Osteoblast (primary cell): ENCODE measurements around the gene ADNP2. TPM values are rescaled to one million over a fixed set of nuclear protein-coding genes. Genes with fewer than 3 reads are reported as not detected.
"Not testable (repeated sequence)": the region's sequence is repeated elsewhere in the genome, so short reads cannot be mapped to it uniquely, and the experiment has no call there.

Experiments used
- DNase-seq: peaks from one replicate; pipeline ENCODE4 v3.0.0; 2011; ENCODE audit warnings: low spot score, mixed read lengths; ENCODE audit not compliant: insufficient read length; ENCODE audit errors: missing footprints
- H2AFZ ChIP-seq: 2 replicates; pipeline ENCODE4 v1.6.0; 2011; ENCODE audit warnings: mild to moderate bottlenecking, low read length
- H3K27ac ChIP-seq: 2 replicates; pipeline ENCODE4 v1.5.1; 2011; ENCODE audit warnings: mild to moderate bottlenecking, low read depth, low read length, moderate library complexity
- H3K27me3 ChIP-seq: 2 replicates; pipeline ENCODE4 v1.6.0; 2012; ENCODE audit warnings: mild to moderate bottlenecking, control low read depth, inconsistent platforms, low read length, moderate library complexity; ENCODE audit not compliant: insufficient read depth
- H3K36me3 ChIP-seq: 2 replicates; pipeline ENCODE4 v1.5.1; 2011; ENCODE audit warnings: mild to moderate bottlenecking, low read length, control low read depth, moderate library complexity; ENCODE audit not compliant: insufficient read depth
- H3K4me1 ChIP-seq: 2 replicates; pipeline ENCODE4 v1.5.1; 2011; ENCODE audit warnings: mild to moderate bottlenecking, low read length, control low read depth, moderate library complexity; ENCODE audit not compliant: insufficient read depth
- H3K4me2 ChIP-seq: 2 replicates; pipeline ENCODE4 v1.6.0; 2011; ENCODE audit warnings: mild to moderate bottlenecking, low read length; ENCODE audit not compliant: insufficient read depth
- H3K4me3 ChIP-seq: fragments of 200-600 bp; sonication (generic); 3 replicates; pipeline ENCODE4 v1.5.1; 2012; ENCODE audit warnings: mild to moderate bottlenecking, low read length, inconsistent platforms; ENCODE audit not compliant: insufficient read depth
- H3K79me2 ChIP-seq: 2 replicates; pipeline ENCODE4 v1.6.0; 2012; ENCODE audit warnings: mild to moderate bottlenecking, low read length, control low read depth, inconsistent platforms; ENCODE audit not compliant: insufficient read depth
- H3K9me3 ChIP-seq: 2 replicates; pipeline ENCODE4 v1.5.1; 2011; ENCODE audit warnings: low read depth, low read length, control low read depth
- H4K20me1 ChIP-seq: 2 replicates; pipeline ENCODE4 v1.6.0; 2012; ENCODE audit warnings: mild to moderate bottlenecking, low read length, control low read depth; ENCODE audit not compliant: insufficient read depth
- total RNA-seq: library from RNA; depleted of rRNA; stranded (reverse); fragments of >200 nt; gene quantifications from 2 replicates; pipeline ENCODE4 v1.2.3, GENCODE V29; 2012
- TF ChIP-seq, protein P1 (sequence below): IDR thresholded peaks from 2 replicates; pipeline ENCODE4 v1.5.1; 2011; ENCODE audit warnings: mild to moderate bottlenecking, low read depth, low read length, moderate library complexity; ENCODE audit errors: extremely low read depth

Gene ADNP2
- total RNA-seq, 1 donor: 22.1 TPM

- DNase-seq: peak; percentile 83
- H2AFZ ChIP-seq: no peak overlapping the region
Observed at GRCh38 chr18:80159713-80160636, 50.9 kb downstream of the ADNP2 start.

GRCh38 chr18:80161781-80162417 lies 52.8 kb downstream of the ADNP2 start:
- H3K4me3 ChIP-seq: no peak overlapping the region
- no peaks in the 10 kb centered on the region for H3K4me1 ChIP-seq
- peak; percentile 58 for DNase-seq

More at GRCh38 chr18:80159713-80160636, 50.9 kb downstream of the ADNP2 start:
- TF ChIP-seq, protein P1, sequence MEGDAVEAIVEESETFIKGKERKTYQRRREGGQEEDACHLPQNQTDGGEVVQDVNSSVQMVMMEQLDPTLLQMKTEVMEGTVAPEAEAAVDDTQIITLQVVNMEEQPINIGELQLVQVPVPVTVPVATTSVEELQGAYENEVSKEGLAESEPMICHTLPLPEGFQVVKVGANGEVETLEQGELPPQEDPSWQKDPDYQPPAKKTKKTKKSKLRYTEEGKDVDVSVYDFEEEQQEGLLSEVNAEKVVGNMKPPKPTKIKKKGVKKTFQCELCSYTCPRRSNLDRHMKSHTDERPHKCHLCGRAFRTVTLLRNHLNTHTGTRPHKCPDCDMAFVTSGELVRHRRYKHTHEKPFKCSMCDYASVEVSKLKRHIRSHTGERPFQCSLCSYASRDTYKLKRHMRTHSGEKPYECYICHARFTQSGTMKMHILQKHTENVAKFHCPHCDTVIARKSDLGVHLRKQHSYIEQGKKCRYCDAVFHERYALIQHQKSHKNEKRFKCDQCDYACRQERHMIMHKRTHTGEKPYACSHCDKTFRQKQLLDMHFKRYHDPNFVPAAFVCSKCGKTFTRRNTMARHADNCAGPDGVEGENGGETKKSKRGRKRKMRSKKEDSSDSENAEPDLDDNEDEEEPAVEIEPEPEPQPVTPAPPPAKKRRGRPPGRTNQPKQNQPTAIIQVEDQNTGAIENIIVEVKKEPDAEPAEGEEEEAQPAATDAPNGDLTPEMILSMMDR: peak; percentile 50
- Histone ChIP-seq H3K4me2 (peak overlapping the region; percentile 55), H3K9me3 (no peaks in the 10 kb centered on the region), H3K36me3 (no peaks in the 10 kb centered on the region), H4K20me1 (peaks cover 3% of the 10 kb centered on the region), H3K4me3 (no peak overlapping the region), H3K27ac (no peak overlapping the region), H3K79me2 (no peaks in the 10 kb centered on the region), H3K27me3 (no peaks in the 10 kb centered on the region), H3K4me1 (no peaks in the 10 kb centered on the region)

DNA sequence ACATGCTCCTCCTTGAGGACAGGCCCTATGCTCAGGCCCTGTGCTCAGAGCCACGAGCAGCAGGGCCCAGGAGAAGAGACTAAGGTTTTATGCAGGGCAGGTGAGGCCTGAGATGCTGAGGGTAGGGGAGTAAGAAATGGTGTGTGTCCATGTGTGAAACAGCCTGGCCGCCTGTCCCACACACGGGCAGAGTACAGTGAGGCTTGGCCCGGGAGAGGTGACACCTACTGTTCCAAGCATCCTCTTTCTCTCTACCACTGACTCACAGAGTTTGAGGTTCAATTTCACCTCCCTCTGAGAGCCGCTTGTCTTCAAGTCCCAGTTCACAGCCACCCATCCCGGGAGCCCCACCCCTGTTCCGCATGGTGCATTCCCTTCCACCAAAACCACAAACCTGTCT lies 54.1 kb downstream of the ADNP2 start:
- Histone ChIP-seq H3K36me3 (no peaks in the 10 kb centered on the region), H3K4me1 (no peaks in the 10 kb centered on the region), H3K4me2 (no peak overlapping the region), H3K27me3 (no peaks in the 10 kb centered on the region), H3K27ac (no peak overlapping the region), H3K4me3 (no peak overlapping the region), H3K79me2 (no peaks in the 10 kb centered on the region), H3K9me3 (no peaks in the 10 kb centered on the region), H2AFZ (no peak overlapping the region), H4K20me1 (no peaks in the 10 kb centered on the region)
- no peak for DNase-seq
- TF ChIP-seq, protein P1: no peak

More at GRCh38 chr18:80161781-80162417, 52.8 kb downstream of the ADNP2 start:
- H3K9me3 ChIP-seq: no peaks in the 10 kb centered on the region
- H2AFZ ChIP-seq: no peak overlapping the region
- H3K27ac ChIP-seq: no peak overlapping the region
- no peaks in the 10 kb centered on the region for H3K36me3 ChIP-seq
- H3K79me2 ChIP-seq: no peaks in the 10 kb centered on the region
- no peaks in the 10 kb centered on the region for H4K20me1 ChIP-seq
- H3K4me2 ChIP-seq: no peak overlapping the region
- TF ChIP-seq, protein P1: no peak
- no peaks in the 10 kb centered on the region for H3K27me3 ChIP-seq

- H3K4me2 ChIP-seq, H3K27ac ChIP-seq, H3K79me2 ChIP-seq, H3K4me1 ChIP-seq, H2AFZ ChIP-seq, H3K9me3 ChIP-seq, H3K36me3 ChIP-seq, H4K20me1 ChIP-seq, H3K4me3 ChIP-seq, DNase-seq, H3K27me3 ChIP-seq: not testable (repeated sequence)
Observed at GRCh38 chr18:80164727-80165355, 55.8 kb downstream of the ADNP2 start.
